ENCODE measurements around the gene CREB3L1.

The CREB3L1 gene

DNA sequence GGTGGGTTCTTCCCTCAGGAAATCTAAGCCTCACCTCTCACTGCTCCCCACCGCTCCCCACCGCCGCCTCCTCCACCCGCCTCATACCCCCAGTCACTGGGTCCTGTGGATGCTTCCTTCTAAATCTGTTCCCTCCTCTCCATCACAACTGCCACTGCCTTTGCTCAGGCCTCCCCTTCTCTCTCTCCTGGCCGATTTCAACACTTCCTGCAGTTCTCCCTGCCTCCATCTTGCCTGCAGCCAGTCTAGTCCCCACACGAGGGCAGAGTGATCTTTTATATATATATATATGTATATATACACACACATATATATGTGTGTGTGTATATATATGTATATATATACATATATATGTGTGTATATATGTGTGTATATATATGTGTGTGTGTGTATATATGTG lies 27.8 kb downstream of the CREB3L1 start:
- Histone ChIP-seq H3K4me1 (ENCODE audit: control insufficient read depth, insufficient read depth, low read length) (peaks cover 7% of the 10 kb centered on the region), H3K36me3 (ENCODE audit: control insufficient read depth, insufficient read depth, low read length) (peaks cover 3% of the 10 kb centered on the region), H3K27me3 (ENCODE audit: control insufficient read depth, insufficient read depth, low read length) (no peaks in the 10 kb centered on the region), H3K9ac (ENCODE audit: low read depth, low read length) (no peak overlapping the region), H3K4me3 (ENCODE audit: low read depth, low read length) (no peak overlapping the region), H3K9me3 (ENCODE audit: control insufficient read depth, insufficient read depth, low read length) (no peaks in the 10 kb centered on the region)

DNA sequence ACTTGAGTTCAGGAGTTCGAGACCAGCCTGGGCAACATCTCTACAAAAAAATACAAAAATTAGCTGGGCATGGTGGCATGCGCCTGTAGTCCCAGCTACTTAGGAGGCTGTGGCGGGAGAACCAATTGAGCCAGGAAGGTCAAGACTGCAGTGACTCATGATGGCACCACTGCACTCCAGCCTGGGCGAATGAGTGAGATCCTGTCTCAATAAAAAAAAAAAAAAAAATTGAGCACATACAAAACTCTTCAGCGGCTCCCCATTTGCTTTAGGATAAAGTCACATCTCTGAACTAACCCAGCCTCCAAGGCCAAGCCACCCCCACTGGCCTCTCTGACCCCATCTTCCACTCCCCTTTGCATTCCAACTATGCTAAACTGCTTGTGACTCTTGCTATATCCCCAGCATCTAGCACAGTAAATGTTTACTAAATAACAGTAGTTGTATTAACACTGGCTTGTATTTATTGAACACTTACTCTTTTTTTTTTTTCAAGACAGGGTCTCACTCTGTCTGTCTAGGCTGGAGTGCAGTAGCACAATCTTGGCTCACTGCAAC lies 28.9 kb downstream of the CREB3L1 start:
- no peak overlapping the region for H3K4me3 ChIP-seq (ENCODE audit: low read depth, low read length)
- no peaks in the 10 kb centered on the region for H3K27me3 ChIP-seq (ENCODE audit: control insufficient read depth, insufficient read depth, low read length)
- H3K36me3 ChIP-seq (ENCODE audit: control insufficient read depth, insufficient read depth, low read length): peaks cover 3% of the 10 kb centered on the region
- H3K9ac ChIP-seq (ENCODE audit: low read depth, low read length): no peak overlapping the region
- H3K9me3 ChIP-seq (ENCODE audit: control insufficient read depth, insufficient read depth, low read length): no peaks in the 10 kb centered on the region
- peaks cover 7% of the 10 kb centered on the region for H3K4me1 ChIP-seq (ENCODE audit: control insufficient read depth, insufficient read depth, low read length)

DNA sequence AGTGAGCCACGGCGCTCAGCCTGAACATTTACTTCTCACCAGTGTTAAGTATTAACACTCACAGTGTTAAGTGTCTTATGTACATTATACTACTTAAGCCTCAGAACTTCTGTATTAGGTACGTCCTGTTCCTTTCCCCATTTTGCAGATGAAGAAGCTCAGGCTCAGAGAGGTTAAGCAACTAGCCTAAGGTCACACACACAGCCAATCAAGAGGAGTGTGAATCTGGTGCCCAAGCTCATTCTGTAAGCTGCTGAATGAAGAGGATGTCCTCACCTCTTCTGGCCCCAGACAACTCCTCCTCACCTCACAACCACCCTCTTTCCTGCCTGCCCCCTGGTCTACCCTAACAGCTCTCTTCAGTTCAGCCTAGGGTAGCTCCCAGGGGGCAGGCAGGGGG lies 29.9 kb downstream of the CREB3L1 start:
- Histone ChIP-seq H3K4me3 (ENCODE audit: low read depth, low read length) (no peak overlapping the region), H3K9ac (ENCODE audit: low read depth, low read length) (no peak overlapping the region), H3K36me3 (ENCODE audit: control insufficient read depth, insufficient read depth, low read length) (peaks cover 3% of the 10 kb centered on the region), H3K4me1 (ENCODE audit: control insufficient read depth, insufficient read depth, low read length) (peaks cover 7% of the 10 kb centered on the region), H3K9me3 (ENCODE audit: control insufficient read depth, insufficient read depth, low read length) (no peaks in the 10 kb centered on the region), H3K27me3 (ENCODE audit: control insufficient read depth, insufficient read depth, low read length) (no peaks in the 10 kb centered on the region)

DNA sequence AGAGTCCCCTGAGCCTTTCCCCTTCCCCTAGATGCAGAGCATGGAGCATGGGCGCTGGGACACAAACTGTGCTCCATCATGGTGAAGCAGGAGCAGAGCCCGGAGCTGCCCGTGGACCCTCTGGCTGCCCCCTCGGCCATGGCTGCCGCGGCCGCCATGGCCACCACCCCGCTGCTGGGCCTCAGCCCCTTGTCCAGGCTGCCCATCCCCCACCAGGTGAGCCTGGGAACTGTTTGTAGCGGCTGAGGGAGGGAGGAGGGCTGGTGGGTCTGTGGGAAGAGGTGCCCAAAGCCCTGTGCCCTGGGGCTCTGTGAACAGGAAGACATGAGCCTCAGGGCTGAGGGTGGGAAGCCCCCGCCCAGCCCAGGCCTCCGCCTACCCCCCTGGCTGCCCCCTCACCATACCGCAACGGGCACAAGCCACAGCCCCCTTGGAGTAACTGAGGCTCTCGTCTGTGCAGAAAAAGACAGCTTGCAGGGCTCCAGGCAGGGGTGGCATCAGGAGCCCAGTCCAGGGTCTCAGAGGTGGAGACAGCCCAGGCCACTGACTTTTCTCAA lies 30.4 kb downstream of the CREB3L1 start:
- H3K4me3 ChIP-seq (ENCODE audit: low read depth, low read length): no peak overlapping the region
- no peaks in the 10 kb centered on the region for H3K27me3 ChIP-seq (ENCODE audit: control insufficient read depth, insufficient read depth, low read length)
- no peak overlapping the region for H3K9ac ChIP-seq (ENCODE audit: low read depth, low read length)
- H3K36me3 ChIP-seq (ENCODE audit: control insufficient read depth, insufficient read depth, low read length): peaks cover 3% of the 10 kb centered on the region
- H3K4me1 ChIP-seq (ENCODE audit: control insufficient read depth, insufficient read depth, low read length): peaks cover 7% of the 10 kb centered on the region
- H3K9me3 ChIP-seq (ENCODE audit: control insufficient read depth, insufficient read depth, low read length): no peaks in the 10 kb centered on the region

- peaks cover 7% of the 10 kb centered on the region for H3K4me1 ChIP-seq (ENCODE audit: control insufficient read depth, insufficient read depth, low read length)
- H3K4me3 ChIP-seq (ENCODE audit: low read depth, low read length): no peak overlapping the region
- H3K36me3 ChIP-seq (ENCODE audit: control insufficient read depth, insufficient read depth, low read length): peaks cover 3% of the 10 kb centered on the region
- H3K9me3 ChIP-seq (ENCODE audit: control insufficient read depth, insufficient read depth, low read length): no peaks in the 10 kb centered on the region
- H3K27me3 ChIP-seq (ENCODE audit: control insufficient read depth, insufficient read depth, low read length): no peaks in the 10 kb centered on the region
- H3K9ac ChIP-seq (ENCODE audit: low read depth, low read length): no peak overlapping the region
Measured at GRCh38 chr11:46308631-46309419, 31.4 kb downstream of the CREB3L1 start.

- H3K4me1 ChIP-seq (ENCODE audit: control insufficient read depth, insufficient read depth, low read length): peaks cover 7% of the 10 kb centered on the region
- H3K9me3 ChIP-seq (ENCODE audit: control insufficient read depth, insufficient read depth, low read length): no peaks in the 10 kb centered on the region
- no peak overlapping the region for H3K4me3 ChIP-seq (ENCODE audit: low read depth, low read length)
- no peak overlapping the region for H3K9ac ChIP-seq (ENCODE audit: low read depth, low read length)
- no peaks in the 10 kb centered on the region for H3K27me3 ChIP-seq (ENCODE audit: control insufficient read depth, insufficient read depth, low read length)
- H3K36me3 ChIP-seq (ENCODE audit: control insufficient read depth, insufficient read depth, low read length): peaks cover 3% of the 10 kb centered on the region
Measured at GRCh38 chr11:46309814-46310259, 32.4 kb downstream of the CREB3L1 start.

DNA sequence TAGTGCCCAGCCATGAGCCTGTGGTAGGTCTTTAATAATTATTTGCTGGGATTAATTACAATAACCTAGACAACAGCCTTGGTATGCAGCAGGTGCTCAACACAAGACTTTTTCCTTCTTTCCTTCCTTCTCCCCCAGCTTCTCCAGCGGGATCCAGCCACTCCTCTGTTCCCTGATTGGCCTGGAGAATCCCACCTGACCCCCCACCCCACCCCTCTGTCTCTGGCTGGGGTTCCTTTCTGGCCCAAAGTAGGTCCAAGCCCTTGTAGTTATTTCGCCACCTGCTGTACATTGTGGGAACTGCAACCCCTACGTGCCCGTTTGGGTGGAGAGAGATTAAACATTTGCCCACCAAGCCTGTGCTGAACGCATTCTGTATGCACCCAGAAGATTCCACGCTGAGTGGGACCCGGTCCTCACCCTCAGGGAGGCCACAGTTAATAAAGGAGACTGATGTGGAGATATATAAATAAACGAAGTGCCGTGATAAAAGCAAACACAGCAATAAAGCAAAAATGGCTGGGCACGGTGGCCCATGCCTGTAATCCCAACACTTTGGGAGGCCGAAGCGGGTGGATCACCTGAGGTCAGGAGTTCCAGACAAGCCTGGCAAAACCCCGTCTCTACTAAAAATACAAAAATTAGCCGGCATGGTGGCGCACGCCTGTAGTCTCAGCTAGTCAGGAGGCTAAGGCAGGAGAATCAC lies 37.7 kb downstream of the CREB3L1 start:
- Histone ChIP-seq H3K4me1 (ENCODE audit: control insufficient read depth, insufficient read depth, low read length) (no peaks in the 10 kb centered on the region), H3K4me3 (ENCODE audit: low read depth, low read length) (no peak overlapping the region), H3K27me3 (ENCODE audit: control insufficient read depth, insufficient read depth, low read length) (no peaks in the 10 kb centered on the region), H3K36me3 (ENCODE audit: control insufficient read depth, insufficient read depth, low read length) (peaks cover 2% of the 10 kb centered on the region), H3K9me3 (ENCODE audit: control insufficient read depth, insufficient read depth, low read length) (no peaks in the 10 kb centered on the region), H3K9ac (ENCODE audit: low read depth, low read length) (no peak overlapping the region)

DNA sequence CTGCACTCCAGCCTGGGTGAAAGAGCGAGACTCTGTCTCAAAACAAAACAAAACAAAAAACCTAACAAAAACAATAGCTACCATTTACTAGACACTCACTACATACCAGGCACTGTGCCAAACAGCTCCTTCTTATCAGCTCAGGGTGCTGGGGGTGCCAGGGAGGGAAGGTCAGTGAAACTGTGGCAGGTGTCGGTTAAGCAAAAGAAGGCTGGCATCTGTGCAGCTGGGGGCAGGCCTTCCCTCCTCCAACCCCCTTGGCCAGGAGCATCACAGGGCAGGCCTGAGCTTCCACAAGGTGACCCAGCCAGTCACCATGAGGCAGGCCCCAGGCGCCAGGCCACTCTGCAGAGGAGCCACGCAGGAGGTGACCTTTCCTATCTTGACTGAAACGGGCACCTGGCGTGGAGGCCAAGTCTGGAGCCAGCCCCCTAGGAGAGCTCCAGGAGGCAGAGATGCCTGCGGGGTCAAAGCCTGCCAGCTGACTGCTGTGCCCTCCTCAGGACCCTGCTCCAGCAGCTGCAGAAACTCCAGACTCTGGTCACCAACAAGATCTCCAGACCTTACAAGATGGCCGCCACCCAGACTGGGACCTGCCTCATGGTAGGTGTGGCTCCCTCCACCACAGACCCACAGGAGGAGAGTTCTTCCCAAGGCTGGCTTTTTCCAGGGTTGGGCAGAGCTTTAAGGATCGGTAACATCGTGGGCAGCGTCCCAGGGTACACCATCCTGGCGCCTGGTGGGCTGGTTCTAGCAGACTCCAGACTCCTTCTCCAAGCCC lies 38.5 kb downstream of the CREB3L1 start:
- H3K9ac ChIP-seq (ENCODE audit: low read depth, low read length): no peak overlapping the region
- no peaks in the 10 kb centered on the region for H3K9me3 ChIP-seq (ENCODE audit: control insufficient read depth, insufficient read depth, low read length)
- H3K4me1 ChIP-seq (ENCODE audit: control insufficient read depth, insufficient read depth, low read length): no peaks in the 10 kb centered on the region
- H3K36me3 ChIP-seq (ENCODE audit: control insufficient read depth, insufficient read depth, low read length): peaks cover 6% of the 10 kb centered on the region
- no peak overlapping the region for H3K4me3 ChIP-seq (ENCODE audit: low read depth, low read length)
- no peaks in the 10 kb centered on the region for H3K27me3 ChIP-seq (ENCODE audit: control insufficient read depth, insufficient read depth, low read length)

DNA sequence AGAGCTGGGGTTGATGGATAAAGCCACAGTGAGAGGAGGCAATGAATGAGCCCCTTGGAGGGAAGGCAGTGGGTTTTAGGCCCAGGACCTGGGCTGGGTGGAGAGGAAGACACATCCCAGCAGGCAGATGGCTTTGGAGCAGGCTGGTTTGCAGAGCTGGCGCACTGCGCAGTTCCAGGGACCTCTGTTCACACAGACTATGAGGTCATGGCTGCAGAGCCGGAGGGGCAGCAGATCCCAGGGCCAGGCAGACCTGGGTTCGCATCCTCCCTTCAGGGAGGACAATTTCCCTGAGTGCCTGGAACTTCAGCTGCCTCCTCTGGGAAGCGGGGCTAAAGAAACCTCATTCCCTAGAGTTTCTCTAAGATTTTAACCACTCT lies 41.6 kb downstream of the CREB3L1 start:
- H3K9ac ChIP-seq (ENCODE audit: low read depth, low read length): no peak overlapping the region
- no peaks in the 10 kb centered on the region for H3K4me1 ChIP-seq (ENCODE audit: control insufficient read depth, insufficient read depth, low read length)
- H3K9me3 ChIP-seq (ENCODE audit: control insufficient read depth, insufficient read depth, low read length): no peaks in the 10 kb centered on the region
- H3K36me3 ChIP-seq (ENCODE audit: control insufficient read depth, insufficient read depth, low read length): peaks cover 6% of the 10 kb centered on the region
- no peak overlapping the region for H3K4me3 ChIP-seq (ENCODE audit: low read depth, low read length)
- no peaks in the 10 kb centered on the region for H3K27me3 ChIP-seq (ENCODE audit: control insufficient read depth, insufficient read depth, low read length)

- no peaks in the 10 kb centered on the region for H3K27me3 ChIP-seq (ENCODE audit: control insufficient read depth, insufficient read depth, low read length)
- H3K9me3 ChIP-seq (ENCODE audit: control insufficient read depth, insufficient read depth, low read length): no peaks in the 10 kb centered on the region
- peaks cover 4% of the 10 kb centered on the region for H3K36me3 ChIP-seq (ENCODE audit: control insufficient read depth, insufficient read depth, low read length)
- H3K9ac ChIP-seq (ENCODE audit: low read depth, low read length): no peak overlapping the region
- H3K4me3 ChIP-seq (ENCODE audit: low read depth, low read length): no peak overlapping the region
- H3K4me1 ChIP-seq (ENCODE audit: control insufficient read depth, insufficient read depth, low read length): no peaks in the 10 kb centered on the region
Measured at GRCh38 chr11:46321757-46322156, 44.3 kb downstream of the CREB3L1 start.

DNA sequence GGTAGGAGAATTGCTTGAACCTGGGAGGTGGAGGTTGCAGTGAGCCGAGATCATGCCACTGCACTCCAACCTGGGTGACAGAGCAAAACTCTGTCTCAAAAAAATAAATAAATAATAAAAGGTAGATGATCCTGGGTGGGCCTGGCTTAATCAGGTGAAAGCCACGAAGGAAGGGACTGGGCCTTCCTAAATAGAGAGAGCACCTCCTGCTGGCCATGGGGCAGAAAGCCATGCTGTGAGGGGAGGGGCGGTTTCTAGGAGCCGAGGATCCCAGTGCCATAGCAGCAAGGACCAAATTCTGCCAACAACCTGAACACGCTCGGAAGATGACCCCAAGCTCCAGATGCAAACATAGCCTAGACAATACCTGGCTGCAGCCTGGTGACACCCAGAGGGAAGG lies 45.3 kb downstream of the CREB3L1 start:
- Histone ChIP-seq H3K4me1 (ENCODE audit: control insufficient read depth, insufficient read depth, low read length) (no peaks in the 10 kb centered on the region), H3K27me3 (ENCODE audit: control insufficient read depth, insufficient read depth, low read length) (no peaks in the 10 kb centered on the region), H3K9me3 (ENCODE audit: control insufficient read depth, insufficient read depth, low read length) (no peaks in the 10 kb centered on the region), H3K36me3 (ENCODE audit: control insufficient read depth, insufficient read depth, low read length) (peaks cover 4% of the 10 kb centered on the region), H3K9ac (ENCODE audit: low read depth, low read length) (no peak overlapping the region), H3K4me3 (ENCODE audit: low read depth, low read length) (no peak overlapping the region)
